ENCODE measurements around the gene ATF2.

DNA sequence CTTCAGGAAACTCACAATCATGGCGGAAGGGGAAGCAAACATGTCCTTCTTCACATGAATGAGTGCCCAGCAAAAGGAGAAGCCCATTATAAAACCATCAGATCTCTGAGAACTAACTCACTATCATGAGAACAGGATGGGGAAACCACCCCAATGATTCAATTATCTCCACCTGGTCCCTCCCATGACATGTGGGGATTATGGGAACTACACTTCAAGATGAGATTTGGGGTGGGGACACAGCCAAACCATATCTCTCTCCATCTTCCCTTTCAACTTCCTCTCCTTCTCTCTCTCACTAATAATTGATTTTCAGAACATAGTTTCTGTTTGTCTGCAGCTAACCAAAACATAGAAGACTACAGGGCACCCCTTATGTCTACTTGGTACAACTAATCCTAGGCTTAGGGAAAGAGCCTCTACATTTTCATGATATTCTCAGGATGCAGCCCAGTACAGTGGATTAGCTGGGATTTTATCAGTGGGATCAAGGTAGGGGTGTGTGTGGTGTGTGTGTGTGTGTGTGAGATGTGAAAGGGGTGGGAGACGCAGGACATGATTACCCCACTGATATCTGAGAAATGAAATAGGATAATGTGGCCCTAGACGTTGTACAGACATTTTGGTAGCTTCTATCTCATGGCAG lies 2.8 kb upstream of the ATF2 start:
- TF ChIP-seq POLR2AphosphoS5 (IDR thresholded peaks at IDR 0.05; ENCODE audit: low read depth, low read length) = no peak
- TF ChIP-seq POLR2A (IDR thresholded peaks at IDR 0.05; ENCODE audit: low read depth, low read length) = no peak
- TF ChIP-seq TAF1 (IDR thresholded peaks at IDR 0.05; ENCODE audit: borderline replicate concordance, low read depth, low read length) = no peak
